GM12878 (cell line): ENCODE results near the gene PAX2.

Source experiments
- TF ChIP-seq, protein P1 (sequence below), 3 experiments: IDR thresholded peaks in 2 of 3; conservative IDR thresholded peaks in 1 of 3; 2 replicates each; pipeline ENCODE4 v1.5.1; 2011; ENCODE audit warnings: low read depth in 3 of 3, low read length in 3 of 3, mild to moderate bottlenecking in 3 of 3, control low read depth in 2 of 3, moderate library complexity in 2 of 3, inconsistent platforms in 1 of 3, mixed read lengths in 1 of 3; ENCODE audit not compliant: control insufficient read depth in 2 of 3, insufficient read depth in 1 of 3; ENCODE audit errors: extremely low read depth in 1 of 3
- TF ChIP-seq, protein P2 (sequence below): fragments of 450-650 bp; IDR thresholded peaks from 2 replicates; pipeline ENCODE4 v1.6.1; 2017; ENCODE audit warnings: mild to moderate bottlenecking, moderate library complexity

DNA sequence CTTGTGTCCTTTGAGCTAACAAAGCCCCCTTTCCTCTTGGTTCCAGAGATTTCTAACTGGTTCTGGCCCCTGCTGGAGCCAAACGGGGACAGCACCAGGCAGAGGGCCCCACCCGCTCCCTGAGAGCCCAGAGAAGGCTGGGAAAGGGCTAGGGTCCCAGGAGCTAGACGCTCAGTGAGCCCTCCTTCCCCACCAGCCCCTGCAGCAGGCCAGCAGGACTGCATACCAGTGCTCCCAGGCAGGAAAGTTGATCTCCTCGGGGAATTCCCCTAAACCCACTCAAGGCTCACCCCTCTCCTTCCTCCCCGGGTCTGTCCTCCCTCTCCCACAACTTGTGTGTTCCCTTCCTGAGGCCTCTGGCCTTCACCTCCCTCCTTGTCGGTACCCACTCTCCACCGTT, 47.7 kb downstream of the PAX2 start:
- TF ChIP-seq, protein P1, sequence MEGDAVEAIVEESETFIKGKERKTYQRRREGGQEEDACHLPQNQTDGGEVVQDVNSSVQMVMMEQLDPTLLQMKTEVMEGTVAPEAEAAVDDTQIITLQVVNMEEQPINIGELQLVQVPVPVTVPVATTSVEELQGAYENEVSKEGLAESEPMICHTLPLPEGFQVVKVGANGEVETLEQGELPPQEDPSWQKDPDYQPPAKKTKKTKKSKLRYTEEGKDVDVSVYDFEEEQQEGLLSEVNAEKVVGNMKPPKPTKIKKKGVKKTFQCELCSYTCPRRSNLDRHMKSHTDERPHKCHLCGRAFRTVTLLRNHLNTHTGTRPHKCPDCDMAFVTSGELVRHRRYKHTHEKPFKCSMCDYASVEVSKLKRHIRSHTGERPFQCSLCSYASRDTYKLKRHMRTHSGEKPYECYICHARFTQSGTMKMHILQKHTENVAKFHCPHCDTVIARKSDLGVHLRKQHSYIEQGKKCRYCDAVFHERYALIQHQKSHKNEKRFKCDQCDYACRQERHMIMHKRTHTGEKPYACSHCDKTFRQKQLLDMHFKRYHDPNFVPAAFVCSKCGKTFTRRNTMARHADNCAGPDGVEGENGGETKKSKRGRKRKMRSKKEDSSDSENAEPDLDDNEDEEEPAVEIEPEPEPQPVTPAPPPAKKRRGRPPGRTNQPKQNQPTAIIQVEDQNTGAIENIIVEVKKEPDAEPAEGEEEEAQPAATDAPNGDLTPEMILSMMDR (IDR thresholded peaks at IDR 0.05 in 2 of 3, conservative IDR thresholded peaks at IDR 0.05 in 1 of 3; ENCODE audit: control insufficient read depth in 2 of 3, extremely low read depth in 1 of 3, insufficient read depth in 1 of 3, low read depth in 3 of 3, low read length in 3 of 3) = no peak
- TF ChIP-seq, protein P2, sequence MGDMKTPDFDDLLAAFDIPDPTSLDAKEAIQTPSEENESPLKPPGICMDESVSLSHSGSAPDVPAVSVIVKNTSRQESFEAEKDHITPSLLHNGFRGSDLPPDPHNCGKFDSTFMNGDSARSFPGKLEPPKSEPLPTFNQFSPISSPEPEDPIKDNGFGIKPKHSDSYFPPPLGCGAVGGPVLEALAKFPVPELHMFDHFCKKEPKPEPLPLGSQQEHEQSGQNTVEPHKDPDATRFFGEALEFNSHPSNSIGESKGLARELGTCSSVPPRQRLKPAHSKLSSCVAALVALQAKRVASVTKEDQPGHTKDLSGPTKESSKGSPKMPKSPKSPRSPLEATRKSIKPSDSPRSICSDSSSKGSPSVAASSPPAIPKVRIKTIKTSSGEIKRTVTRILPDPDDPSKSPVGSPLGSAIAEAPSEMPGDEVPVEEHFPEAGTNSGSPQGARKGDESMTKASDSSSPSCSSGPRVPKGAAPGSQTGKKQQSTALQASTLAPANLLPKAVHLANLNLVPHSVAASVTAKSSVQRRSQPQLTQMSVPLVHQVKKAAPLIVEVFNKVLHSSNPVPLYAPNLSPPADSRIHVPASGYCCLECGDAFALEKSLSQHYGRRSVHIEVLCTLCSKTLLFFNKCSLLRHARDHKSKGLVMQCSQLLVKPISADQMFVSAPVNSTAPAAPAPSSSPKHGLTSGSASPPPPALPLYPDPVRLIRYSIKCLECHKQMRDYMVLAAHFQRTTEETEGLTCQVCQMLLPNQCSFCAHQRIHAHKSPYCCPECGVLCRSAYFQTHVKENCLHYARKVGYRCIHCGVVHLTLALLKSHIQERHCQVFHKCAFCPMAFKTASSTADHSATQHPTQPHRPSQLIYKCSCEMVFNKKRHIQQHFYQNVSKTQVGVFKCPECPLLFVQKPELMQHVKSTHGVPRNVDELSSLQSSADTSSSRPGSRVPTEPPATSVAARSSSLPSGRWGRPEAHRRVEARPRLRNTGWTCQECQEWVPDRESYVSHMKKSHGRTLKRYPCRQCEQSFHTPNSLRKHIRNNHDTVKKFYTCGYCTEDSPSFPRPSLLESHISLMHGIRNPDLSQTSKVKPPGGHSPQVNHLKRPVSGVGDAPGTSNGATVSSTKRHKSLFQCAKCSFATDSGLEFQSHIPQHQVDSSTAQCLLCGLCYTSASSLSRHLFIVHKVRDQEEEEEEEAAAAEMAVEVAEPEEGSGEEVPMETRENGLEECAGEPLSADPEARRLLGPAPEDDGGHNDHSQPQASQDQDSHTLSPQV = no peak
